Measurements from ENCODE around the gene HAT1.

DNA sequence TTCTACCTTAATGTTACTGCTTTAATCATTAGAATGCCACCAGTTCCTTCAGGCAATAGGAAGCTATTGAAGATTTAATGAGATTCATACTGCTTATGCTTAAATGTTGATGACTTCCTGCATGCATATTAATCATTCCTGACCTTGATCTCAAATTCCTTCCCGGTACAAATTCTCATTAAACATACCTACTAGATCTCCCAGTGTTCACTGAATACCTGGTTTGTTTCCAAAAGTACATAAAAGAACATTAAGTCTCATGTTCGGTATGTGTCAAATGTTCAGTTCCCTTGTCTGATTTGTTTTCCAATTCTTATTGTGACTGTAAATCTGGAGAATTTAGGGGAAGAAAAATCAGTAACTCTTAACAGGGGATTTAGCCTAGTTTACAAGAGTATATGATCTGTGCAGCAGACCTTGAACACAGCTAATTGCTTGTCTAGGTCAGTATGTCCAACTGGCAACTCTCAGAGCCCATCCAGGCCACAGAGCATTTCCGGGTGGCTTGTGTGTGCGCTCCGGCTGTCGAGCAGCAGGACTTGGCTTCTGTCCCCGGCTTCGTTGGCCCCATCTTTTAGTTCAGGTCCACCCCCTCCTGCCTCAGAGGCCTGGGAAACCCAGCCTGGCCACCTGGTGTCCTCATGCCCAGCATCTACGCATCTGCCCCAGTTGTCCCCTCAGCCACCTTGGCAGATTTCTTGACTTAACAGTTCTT, 90.6 kb downstream of the HAT1 start:
- TF ChIP-seq, protein P1, sequence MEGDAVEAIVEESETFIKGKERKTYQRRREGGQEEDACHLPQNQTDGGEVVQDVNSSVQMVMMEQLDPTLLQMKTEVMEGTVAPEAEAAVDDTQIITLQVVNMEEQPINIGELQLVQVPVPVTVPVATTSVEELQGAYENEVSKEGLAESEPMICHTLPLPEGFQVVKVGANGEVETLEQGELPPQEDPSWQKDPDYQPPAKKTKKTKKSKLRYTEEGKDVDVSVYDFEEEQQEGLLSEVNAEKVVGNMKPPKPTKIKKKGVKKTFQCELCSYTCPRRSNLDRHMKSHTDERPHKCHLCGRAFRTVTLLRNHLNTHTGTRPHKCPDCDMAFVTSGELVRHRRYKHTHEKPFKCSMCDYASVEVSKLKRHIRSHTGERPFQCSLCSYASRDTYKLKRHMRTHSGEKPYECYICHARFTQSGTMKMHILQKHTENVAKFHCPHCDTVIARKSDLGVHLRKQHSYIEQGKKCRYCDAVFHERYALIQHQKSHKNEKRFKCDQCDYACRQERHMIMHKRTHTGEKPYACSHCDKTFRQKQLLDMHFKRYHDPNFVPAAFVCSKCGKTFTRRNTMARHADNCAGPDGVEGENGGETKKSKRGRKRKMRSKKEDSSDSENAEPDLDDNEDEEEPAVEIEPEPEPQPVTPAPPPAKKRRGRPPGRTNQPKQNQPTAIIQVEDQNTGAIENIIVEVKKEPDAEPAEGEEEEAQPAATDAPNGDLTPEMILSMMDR (IDR thresholded peaks at IDR 0.05) = no peak
- no peak for TF ChIP-seq POLR2A (IDR thresholded peaks at IDR 0.05)
